HepG2 (cell line): ENCODE data around the gene MXRA8. TPM values are rescaled to one million over a fixed set of nuclear protein-coding genes. Genes with fewer than 3 reads are reported as not detected.

Source experiments
- AGO1 ChIP-seq: fragments of 200-400 bp; formaldehyde crosslinking; IDR thresholded peaks from 2 replicates; pipeline ENCODE4 v1.6.1; 2017; ENCODE audit warnings: mild to moderate bottlenecking, low read depth, low read length, moderate library complexity; ENCODE audit not compliant: poor library complexity, severe bottlenecking
- ASH2L ChIP-seq: fragments of 300-600, 200-600 bp; sonication (generic); IDR thresholded peaks from 2 replicates; pipeline ENCODE4 v1.7.0; 2017; ENCODE audit warnings: low read depth, mild to moderate bottlenecking, moderate library complexity, mixed read lengths, low read length; ENCODE audit not compliant: insufficient read length
- CHD4 ChIP-seq: fragments of 200-600 bp; sonication (generic); IDR thresholded peaks from 2 replicates; pipeline ENCODE4 v1.7.0; 2017; ENCODE audit warnings: mild to moderate bottlenecking, low read length, borderline replicate concordance
- HNRNPL ChIP-seq: fragments of 200-400 bp; formaldehyde crosslinking; IDR thresholded peaks from 2 replicates; pipeline ENCODE4 v1.6.1; 2017; ENCODE audit warnings: mild to moderate bottlenecking, low read depth, low read length
- KDM4B ChIP-seq: sonication (generic); formaldehyde crosslinking; IDR thresholded peaks from 2 replicates; pipeline ENCODE4 v1.4.0; 2020; ENCODE audit warnings: missing genetic modification reagents
- NONO ChIP-seq, 2 experiments: fragments of 450-650 bp in 1 of 2; sonication (generic) in 1 of 2; formaldehyde crosslinking in 1 of 2; IDR thresholded peaks in 1 of 2; conservative IDR thresholded peaks in 1 of 2; 2 replicates each; pipeline versions ENCODE4 v1.6.1 to v1.8.0; 2017 to 2022; ENCODE audit warnings: mild to moderate bottlenecking in 1 of 2, missing genetic modification reagents in 1 of 2, moderate library complexity in 1 of 2
- SRF ChIP-seq: IDR thresholded peaks from 2 replicates; pipeline ENCODE4 v1.6.1; 2011; ENCODE audit warnings: mild to moderate bottlenecking, low read depth, low read length, moderate library complexity
- ZBTB38 ChIP-seq: sonication (generic); formaldehyde crosslinking; IDR thresholded peaks from 2 replicates; pipeline ENCODE4 v1.5.1; 2020; ENCODE audit warnings: mild to moderate bottlenecking, missing genetic modification reagents
- ZBTB46 ChIP-seq: sonication (generic); formaldehyde crosslinking; IDR thresholded peaks from 2 replicates; pipeline ENCODE4 v1.4.0; 2020; ENCODE audit warnings: mild to moderate bottlenecking, missing genetic modification reagents, borderline replicate concordance
- ZFP36L2 ChIP-seq: sonication (generic); formaldehyde crosslinking; IDR thresholded peaks from 2 replicates; pipeline ENCODE4 v1.4.0; 2020; ENCODE audit warnings: missing genetic modification reagents
- ZFX ChIP-seq: sonication (generic); formaldehyde crosslinking; IDR thresholded peaks from 2 replicates; pipeline ENCODE4 v1.4.0; 2020; ENCODE audit warnings: mild to moderate bottlenecking, low read depth, missing genetic modification reagents, moderate library complexity
- ZNF296 ChIP-seq: sonication (generic); formaldehyde crosslinking; conservative IDR thresholded peaks from 2 replicates; pipeline ENCODE4 v1.5.0; 2020; ENCODE audit warnings: mild to moderate bottlenecking, missing genetic modification reagents
- ZNF691 ChIP-seq: sonication (generic); formaldehyde crosslinking; IDR thresholded peaks from 2 replicates; pipeline ENCODE4 v1.4.0; 2020; ENCODE audit warnings: missing genetic modification reagents, low read depth, mild to moderate bottlenecking, borderline replicate concordance
- polyA plus RNA-seq, 8 experiments: library from polyadenylated mRNA; depleted of rRNA in 3 of 8; stranded (reverse) in 7 of 8; unstranded in 1 of 8; fragments of >200 nt; fragmentation: Illumina TruSeq in 4 of 8; extraction: Trizol in 4 of 8; gene quantifications; 2 replicates each; pipeline versions ENCODE4 v1.2.1 to v1.2.3, GENCODE V29; 2011 to 2016; ENCODE audit warnings: low read depth in 4 of 8, missing spikeins in 1 of 8, mixed read lengths in 1 of 8; ENCODE audit not compliant: insufficient read depth in 1 of 8
- total RNA-seq, 5 experiments: library from RNA; depleted of rRNA; stranded (reverse); fragments of >200 nt; fragmentation: Illumina TruSeq; extraction: Trizol; gene quantifications; 2 replicates each; pipeline ENCODE4 v1.2.3, GENCODE V29; 2016; ENCODE audit warnings: low read depth in 1 of 5
- TF ChIP-seq, protein P1 (sequence below): IDR thresholded peaks from 2 replicates; pipeline ENCODE4 v1.6.1; 2012; ENCODE audit warnings: inconsistent platforms
- TF ChIP-seq, protein P2 (sequence below): sonication (generic); formaldehyde crosslinking; IDR thresholded peaks from 2 replicates; pipeline ENCODE4 v1.5.1; 2020; ENCODE audit warnings: mild to moderate bottlenecking, missing genetic modification reagents, moderate library complexity

The MXRA8 gene
- total and polyA plus RNA-seq, 2 of the 13 experiments (the other 11 are each of a cell fraction or from before 2014, with no cell fraction given): 19.8 to 44.8 TPM

DNA sequence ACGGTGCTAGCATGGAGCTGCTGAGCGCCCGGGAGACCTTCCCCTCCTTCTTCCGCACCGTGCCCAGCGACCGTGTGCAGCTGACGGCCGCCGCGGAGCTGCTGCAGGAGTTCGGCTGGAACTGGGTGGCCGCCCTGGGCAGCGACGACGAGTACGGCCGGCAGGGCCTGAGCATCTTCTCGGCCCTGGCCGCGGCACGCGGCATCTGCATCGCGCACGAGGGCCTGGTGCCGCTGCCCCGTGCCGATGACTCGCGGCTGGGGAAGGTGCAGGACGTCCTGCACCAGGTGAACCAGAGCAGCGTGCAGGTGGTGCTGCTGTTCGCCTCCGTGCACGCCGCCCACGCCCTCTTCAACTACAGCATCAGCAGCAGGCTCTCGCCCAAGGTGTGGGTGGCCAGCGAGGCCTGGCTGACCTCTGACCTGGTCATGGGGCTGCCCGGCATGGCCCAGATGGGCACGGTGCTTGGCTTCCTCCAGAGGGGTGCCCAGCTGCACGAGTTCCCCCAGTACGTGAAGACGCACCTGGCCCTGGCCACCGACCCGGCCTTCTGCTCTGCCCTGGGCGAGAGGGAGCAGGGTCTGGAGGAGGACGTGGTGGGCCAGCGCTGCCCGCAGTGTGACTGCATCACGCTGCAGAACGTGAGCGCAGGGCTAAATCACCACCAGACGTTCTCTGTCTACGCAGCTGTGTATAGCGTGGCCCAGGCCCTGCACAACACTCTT lies 26.2 kb downstream of the MXRA8 start (continued):
- TF ChIP-seq, protein P1, sequence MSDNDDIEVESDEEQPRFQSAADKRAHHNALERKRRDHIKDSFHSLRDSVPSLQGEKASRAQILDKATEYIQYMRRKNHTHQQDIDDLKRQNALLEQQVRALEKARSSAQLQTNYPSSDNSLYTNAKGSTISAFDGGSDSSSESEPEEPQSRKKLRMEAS: peak; percentile 32; the same call in 1 of the 2 replicates
- TF ChIP-seq AGO1 (peak; percentile 78), ZNF691 (CRISPR knock-in tag) (0 out of 2 replicates have a peak, but pooled peaks have one; percentile 18), NONO (IDR thresholded peaks at IDR 0.05) (no peak), NONO (CRISPR knock-in tag; conservative IDR thresholded peaks at IDR 0.05) (no peak), KDM4B (CRISPR knock-in tag) (no peak), SRF (no peak), HNRNPL (0 out of 2 replicates have a peak, but pooled peaks have one; percentile 34), ZBTB46 (CRISPR knock-in tag) (no peak), ZBTB38 (peak; percentile 22; the same call in 1 of the 2 replicates), ASH2L (no peak), ZFP36L2 (no peak), ZFX (0 out of 2 replicates have a peak, but pooled peaks have one; percentile 16), CHD4 (no peak), ZNF296 (CRISPR knock-in tag) (0 out of 2 replicates have a peak, but pooled peaks have one; percentile 19)
- TF ChIP-seq, protein P2, sequence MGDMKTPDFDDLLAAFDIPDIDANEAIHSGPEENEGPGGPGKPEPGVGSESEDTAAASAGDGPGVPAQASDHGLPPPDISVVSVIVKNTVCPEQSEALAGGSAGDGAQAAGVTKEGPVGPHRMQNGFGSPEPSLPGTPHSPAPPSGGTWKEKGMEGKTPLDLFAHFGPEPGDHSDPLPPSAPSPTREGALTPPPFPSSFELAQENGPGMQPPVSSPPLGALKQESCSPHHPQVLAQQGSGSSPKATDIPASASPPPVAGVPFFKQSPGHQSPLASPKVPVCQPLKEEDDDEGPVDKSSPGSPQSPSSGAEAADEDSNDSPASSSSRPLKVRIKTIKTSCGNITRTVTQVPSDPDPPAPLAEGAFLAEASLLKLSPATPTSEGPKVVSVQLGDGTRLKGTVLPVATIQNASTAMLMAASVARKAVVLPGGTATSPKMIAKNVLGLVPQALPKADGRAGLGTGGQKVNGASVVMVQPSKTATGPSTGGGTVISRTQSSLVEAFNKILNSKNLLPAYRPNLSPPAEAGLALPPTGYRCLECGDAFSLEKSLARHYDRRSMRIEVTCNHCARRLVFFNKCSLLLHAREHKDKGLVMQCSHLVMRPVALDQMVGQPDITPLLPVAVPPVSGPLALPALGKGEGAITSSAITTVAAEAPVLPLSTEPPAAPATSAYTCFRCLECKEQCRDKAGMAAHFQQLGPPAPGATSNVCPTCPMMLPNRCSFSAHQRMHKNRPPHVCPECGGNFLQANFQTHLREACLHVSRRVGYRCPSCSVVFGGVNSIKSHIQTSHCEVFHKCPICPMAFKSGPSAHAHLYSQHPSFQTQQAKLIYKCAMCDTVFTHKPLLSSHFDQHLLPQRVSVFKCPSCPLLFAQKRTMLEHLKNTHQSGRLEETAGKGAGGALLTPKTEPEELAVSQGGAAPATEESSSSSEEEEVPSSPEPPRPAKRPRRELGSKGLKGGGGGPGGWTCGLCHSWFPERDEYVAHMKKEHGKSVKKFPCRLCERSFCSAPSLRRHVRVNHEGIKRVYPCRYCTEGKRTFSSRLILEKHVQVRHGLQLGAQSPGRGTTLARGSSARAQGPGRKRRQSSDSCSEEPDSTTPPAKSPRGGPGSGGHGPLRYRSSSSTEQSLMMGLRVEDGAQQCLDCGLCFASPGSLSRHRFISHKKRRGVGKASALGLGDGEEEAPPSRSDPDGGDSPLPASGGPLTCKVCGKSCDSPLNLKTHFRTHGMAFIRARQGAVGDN (CRISPR knock-in tag): peak; percentile 25
